Measurements from ENCODE around the gene PTPN1.
"Not testable (repeated sequence)": the region's sequence is repeated elsewhere in the genome, so short reads cannot be mapped to it uniquely, and the experiment has no call there.

The PTPN1 gene

DNA sequence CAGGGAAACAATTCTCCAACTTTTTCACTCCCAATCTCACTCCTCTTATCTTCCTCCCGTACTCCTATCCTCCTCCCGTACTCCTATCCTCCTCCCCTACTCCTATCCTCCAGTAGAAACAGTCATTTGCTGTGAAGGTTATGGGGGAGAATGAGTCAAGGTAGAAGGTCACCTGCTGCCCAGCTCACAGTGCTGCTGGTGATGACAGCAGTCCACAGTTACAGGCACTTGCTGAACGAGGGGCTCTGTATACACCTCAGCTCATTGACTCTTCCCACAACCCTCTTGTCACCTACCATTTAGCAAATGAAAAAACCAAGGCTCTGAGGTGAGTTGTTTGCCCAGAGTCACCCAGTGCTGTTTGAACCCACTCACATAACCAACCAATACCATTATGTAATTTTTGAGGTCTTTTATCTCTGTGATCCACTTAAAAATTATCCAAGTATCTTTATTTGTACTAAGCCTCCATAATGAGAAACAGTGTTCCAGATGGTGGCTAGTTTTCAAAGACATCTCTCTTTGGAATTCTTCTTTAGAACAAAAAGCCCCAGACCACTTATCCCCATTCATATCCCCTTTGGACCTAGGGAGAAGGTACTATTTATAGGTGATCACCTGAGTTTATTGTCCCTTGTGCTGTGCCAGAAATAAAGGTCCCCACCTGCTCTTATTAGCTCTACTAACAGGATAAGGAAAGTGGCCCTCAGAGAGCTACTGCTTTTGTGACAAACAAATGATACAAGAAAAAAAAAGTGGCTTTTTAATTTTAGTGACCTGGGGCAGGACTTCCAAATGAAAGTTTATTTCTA is 53.2 kb downstream of the PTPN1 start:
- no peaks in the 10 kb centered on the region for H3K9me3 ChIP-seq (ENCODE audit: control insufficient read depth in 5 of 5, low read length in 5 of 5)
- peaks cover 9 to 53% (median 34%) of the 10 kb centered on the region in 5 donors for H3K36me3 ChIP-seq (ENCODE audit: control insufficient read depth in 5 of 5, insufficient read depth in 5 of 5, low read length in 5 of 5)
- H3K4me1 ChIP-seq (ENCODE audit: control insufficient read depth in 5 of 5, insufficient read depth in 5 of 5, low read length in 5 of 5): peaks cover 2 to 17% (median 9%) of the 10 kb centered on the region in 5 donors
- no peak overlapping the region for H3K4me3 ChIP-seq (ENCODE audit: low read depth in 1 of 5, low read length in 5 of 5)
- no peak overlapping the region for H3K27ac ChIP-seq (ENCODE audit: low read depth, low read length)
- H3K9ac ChIP-seq (ENCODE audit: low read length in 5 of 5): no peak overlapping the region
- H3K27me3 ChIP-seq (ENCODE audit: control insufficient read depth in 5 of 5, insufficient read depth in 4 of 5, low read length in 5 of 5): no peaks in the 10 kb centered on the region

DNA sequence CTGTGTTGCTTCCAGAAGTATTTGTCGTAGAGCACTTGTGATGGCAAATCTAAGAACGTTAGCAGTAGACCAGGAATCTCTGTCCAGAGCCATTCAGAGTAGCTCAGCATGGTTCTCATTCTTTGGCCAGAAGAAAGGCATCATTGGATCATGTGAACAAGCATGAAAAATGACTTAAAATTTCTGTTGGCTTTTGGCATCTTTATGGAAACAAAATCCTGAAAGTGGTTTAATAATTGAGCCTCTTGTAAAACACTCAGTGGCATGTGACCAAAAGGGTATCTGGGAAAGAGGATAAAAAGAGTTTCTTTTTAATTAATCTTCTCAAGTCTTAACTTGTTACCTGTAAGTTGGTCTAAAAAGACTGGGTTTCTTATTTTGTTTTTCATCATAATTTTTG is 55.2 kb downstream of the PTPN1 start:
- Histone ChIP-seq H3K27me3 (ENCODE audit: control insufficient read depth in 5 of 5, insufficient read depth in 4 of 5, low read length in 5 of 5) (no peaks in the 10 kb centered on the region), H3K27ac (ENCODE audit: low read depth, low read length) (no peak overlapping the region), H3K4me3 (ENCODE audit: low read depth in 1 of 5, low read length in 5 of 5) (no peak overlapping the region), H3K9ac (ENCODE audit: low read length in 5 of 5) (no peak overlapping the region), H3K4me1 (ENCODE audit: control insufficient read depth in 5 of 5, insufficient read depth in 5 of 5, low read length in 5 of 5) (peaks cover 2 to 17% (median 9%) of the 10 kb centered on the region in 5 donors), H3K9me3 (ENCODE audit: control insufficient read depth in 5 of 5, low read length in 5 of 5) (no peaks in the 10 kb centered on the region), H3K36me3 (ENCODE audit: control insufficient read depth in 5 of 5, insufficient read depth in 5 of 5, low read length in 5 of 5) (peaks cover 9 to 71% (median 52%) of the 10 kb centered on the region in 5 donors)

- Histone ChIP-seq H3K4me3 (ENCODE audit: low read depth in 1 of 5, low read length in 5 of 5) (no peak overlapping the region), H3K27me3 (ENCODE audit: control insufficient read depth in 5 of 5, insufficient read depth in 4 of 5, low read length in 5 of 5) (no peaks in the 10 kb centered on the region), H3K36me3 (ENCODE audit: control insufficient read depth in 5 of 5, insufficient read depth in 5 of 5, low read length in 5 of 5) (peaks cover 9 to 75% (median 52%) of the 10 kb centered on the region in 5 donors), H3K9ac (ENCODE audit: low read length in 5 of 5) (no peak overlapping the region), H3K9me3 (ENCODE audit: control insufficient read depth in 5 of 5, low read length in 5 of 5) (no peaks in the 10 kb centered on the region), H3K4me1 (ENCODE audit: control insufficient read depth in 5 of 5, insufficient read depth in 5 of 5, low read length in 5 of 5) (peaks cover 2 to 18% (median 9%) of the 10 kb centered on the region in 5 donors), H3K27ac (ENCODE audit: low read depth, low read length) (no peak overlapping the region)
Observed at GRCh38 chr20:50565871-50566270, 55.7 kb downstream of the PTPN1 start.

- Histone ChIP-seq H3K27ac (ENCODE audit: low read depth, low read length) (no peak overlapping the region), H3K4me1 (ENCODE audit: control insufficient read depth in 5 of 5, insufficient read depth in 5 of 5, low read length in 5 of 5) (peaks cover 2 to 28% (median 17%) of the 10 kb centered on the region in 5 donors), H3K36me3 (ENCODE audit: control insufficient read depth in 5 of 5, insufficient read depth in 5 of 5, low read length in 5 of 5) (peaks cover 9 to 58% (median 40%) of the 10 kb centered on the region in 5 donors), H3K9me3 (ENCODE audit: control insufficient read depth in 5 of 5, low read length in 5 of 5) (no peaks in the 10 kb centered on the region), H3K9ac (ENCODE audit: low read length in 5 of 5) (peak overlapping the region in 1 of 5 donors; percentile 2), H3K4me3 (ENCODE audit: low read depth in 1 of 5, low read length in 5 of 5) (no peak overlapping the region), H3K27me3 (ENCODE audit: control insufficient read depth in 5 of 5, insufficient read depth in 4 of 5, low read length in 5 of 5) (no peaks in the 10 kb centered on the region)
Observed at GRCh38 chr20:50567860-50568548, 57.8 kb downstream of the PTPN1 start.

- Histone ChIP-seq H3K4me1 (ENCODE audit: control insufficient read depth in 5 of 5, insufficient read depth in 5 of 5, low read length in 5 of 5) (peaks cover 5 to 33% (median 23%) of the 10 kb centered on the region in 5 donors), H3K4me3 (ENCODE audit: low read depth in 1 of 5, low read length in 5 of 5) (no peak overlapping the region), H3K36me3 (ENCODE audit: control insufficient read depth in 5 of 5, insufficient read depth in 5 of 5, low read length in 5 of 5) (peaks cover 7 to 55% (median 36%) of the 10 kb centered on the region in 5 donors), H3K27ac (ENCODE audit: low read depth, low read length) (no peak overlapping the region), H3K9me3 (ENCODE audit: control insufficient read depth in 5 of 5, low read length in 5 of 5) (no peaks in the 10 kb centered on the region), H3K9ac (ENCODE audit: low read length in 5 of 5) (no peak overlapping the region), H3K27me3 (ENCODE audit: control insufficient read depth in 5 of 5, insufficient read depth in 4 of 5, low read length in 5 of 5) (no peaks in the 10 kb centered on the region)
Observed at GRCh38 chr20:50568549-50568942, 58.4 kb downstream of the PTPN1 start.

DNA sequence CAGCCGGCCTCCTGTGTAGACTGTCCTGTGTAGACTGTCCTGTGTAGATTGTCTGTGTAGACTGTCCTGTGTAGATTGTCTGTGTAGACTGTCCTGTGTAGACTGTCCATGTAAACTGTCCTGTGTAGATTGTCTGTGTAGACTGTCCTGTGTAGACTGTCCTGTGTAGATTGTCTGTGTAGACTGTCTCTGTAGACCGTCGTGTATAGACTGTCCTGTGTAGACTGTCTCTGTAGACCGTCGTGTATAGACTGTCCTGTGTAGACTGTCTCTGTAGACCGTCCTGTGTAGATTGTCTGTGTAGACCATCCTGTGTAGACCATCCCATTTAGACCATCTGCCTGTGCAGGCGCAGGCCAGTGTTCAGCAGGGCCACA is 59.3 kb downstream of the PTPN1 start:
- not testable (repeated sequence) for H3K4me3 ChIP-seq (ENCODE audit: low read depth in 1 of 5, low read length in 5 of 5); H3K9ac ChIP-seq (ENCODE audit: low read length in 5 of 5); H3K27me3 ChIP-seq (ENCODE audit: control insufficient read depth in 5 of 5, insufficient read depth in 4 of 5, low read length in 5 of 5); H3K9me3 ChIP-seq (ENCODE audit: control insufficient read depth in 5 of 5, low read length in 5 of 5); H3K27ac ChIP-seq (ENCODE audit: low read depth, low read length)
- Histone ChIP-seq H3K4me1 (ENCODE audit: control insufficient read depth in 5 of 5, insufficient read depth in 5 of 5, low read length in 5 of 5) (peaks cover 5 to 34% (median 27%) of the 10 kb centered on the region in 5 donors), H3K36me3 (ENCODE audit: control insufficient read depth in 5 of 5, insufficient read depth in 5 of 5, low read length in 5 of 5) (peaks cover 6 to 64% (median 43%) of the 10 kb centered on the region in 5 donors)

DNA sequence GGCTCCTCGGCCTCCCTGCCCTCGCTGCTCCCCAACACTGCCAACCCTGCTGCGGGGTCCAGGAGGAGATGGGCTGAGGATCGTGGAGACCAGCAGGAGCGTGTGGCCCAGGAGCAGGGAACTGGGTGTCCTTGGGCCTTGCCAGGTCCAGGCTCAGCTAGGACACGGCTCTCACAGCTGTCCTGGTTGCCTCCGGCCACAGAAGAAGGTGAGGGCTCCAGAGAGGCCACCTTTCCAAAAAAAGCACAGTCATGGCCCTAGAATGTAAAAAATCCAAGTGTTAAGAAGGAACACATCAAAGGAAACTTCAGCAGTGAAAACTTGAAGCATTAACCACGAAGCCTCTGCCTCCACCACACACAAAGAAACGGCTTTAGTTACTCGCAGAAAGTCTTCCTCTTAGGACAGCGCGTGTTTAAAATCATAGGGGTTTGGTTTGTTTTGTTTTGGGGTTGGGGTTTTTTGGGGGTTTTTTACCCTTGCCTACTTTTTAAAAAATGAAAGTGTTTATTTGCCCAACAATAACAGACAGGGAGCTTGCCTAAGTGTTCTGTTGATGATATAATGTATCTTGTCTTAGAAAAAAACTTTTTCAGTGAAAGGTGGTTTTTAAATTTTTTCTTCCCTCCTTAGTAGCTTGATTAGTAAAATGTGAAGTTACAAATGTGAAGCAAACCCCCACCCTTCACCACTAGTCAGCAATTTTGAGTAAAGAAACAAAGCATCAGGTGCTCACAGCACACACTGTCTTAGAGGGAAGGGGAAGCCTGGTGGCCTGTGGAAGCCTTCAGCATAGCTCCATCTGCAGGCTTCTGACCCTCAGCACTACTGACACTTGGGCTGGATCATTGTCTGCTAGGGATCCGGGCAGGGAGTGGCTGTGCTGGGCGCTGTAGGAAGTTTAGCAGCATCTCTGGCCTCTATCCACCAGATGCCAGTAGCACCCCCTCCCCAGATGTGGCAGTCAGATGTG is 60.0 kb downstream of the PTPN1 start:
- Histone ChIP-seq H3K27ac (ENCODE audit: low read depth, low read length) (no peak overlapping the region), H3K9ac (ENCODE audit: low read length in 5 of 5) (no peak overlapping the region), H3K9me3 (ENCODE audit: control insufficient read depth in 5 of 5, low read length in 5 of 5) (no peaks in the 10 kb centered on the region), H3K27me3 (ENCODE audit: control insufficient read depth in 5 of 5, insufficient read depth in 4 of 5, low read length in 5 of 5) (no peaks in the 10 kb centered on the region), H3K4me1 (ENCODE audit: control insufficient read depth in 5 of 5, insufficient read depth in 5 of 5, low read length in 5 of 5) (peaks cover 5 to 34% (median 27%) of the 10 kb centered on the region in 5 donors), H3K36me3 (ENCODE audit: control insufficient read depth in 5 of 5, insufficient read depth in 5 of 5, low read length in 5 of 5) (peaks cover 0 to 67% (median 44%) of the 10 kb centered on the region in 5 donors), H3K4me3 (ENCODE audit: low read depth in 1 of 5, low read length in 5 of 5) (no peak overlapping the region)

DNA sequence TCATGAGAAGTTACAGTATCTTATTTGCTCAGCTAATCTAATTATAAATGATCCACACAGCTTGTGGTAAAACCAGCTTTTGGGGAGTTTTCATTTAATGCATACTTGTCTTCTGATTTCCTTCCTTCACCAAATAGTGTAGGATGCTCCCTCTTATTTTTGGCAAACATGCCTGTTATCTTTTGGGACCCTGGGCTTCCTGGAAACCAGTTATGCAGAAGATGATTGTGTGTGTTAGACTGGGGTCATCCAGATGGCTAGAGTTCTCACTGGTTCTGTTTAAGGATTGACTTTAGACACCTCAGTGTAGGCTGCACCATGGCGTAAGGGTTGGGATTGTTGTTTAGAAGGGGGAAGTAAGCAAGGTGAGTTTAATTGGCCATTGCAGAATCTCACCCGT is 61.3 kb downstream of the PTPN1 start:
- H3K9me3 ChIP-seq (ENCODE audit: control insufficient read depth in 5 of 5, low read length in 5 of 5): no peaks in the 10 kb centered on the region
- no peak overlapping the region for H3K9ac ChIP-seq (ENCODE audit: low read length in 5 of 5)
- no peak overlapping the region for H3K4me3 ChIP-seq (ENCODE audit: low read depth in 1 of 5, low read length in 5 of 5)
- H3K4me1 ChIP-seq (ENCODE audit: control insufficient read depth in 5 of 5, insufficient read depth in 5 of 5, low read length in 5 of 5): peaks cover 5 to 31% (median 27%) of the 10 kb centered on the region in 5 donors
- no peaks in the 10 kb centered on the region for H3K27me3 ChIP-seq (ENCODE audit: control insufficient read depth in 5 of 5, insufficient read depth in 4 of 5, low read length in 5 of 5)
- H3K36me3 ChIP-seq (ENCODE audit: control insufficient read depth in 5 of 5, insufficient read depth in 5 of 5, low read length in 5 of 5): peaks cover 0 to 59% (median 47%) of the 10 kb centered on the region in 5 donors
- no peak overlapping the region for H3K27ac ChIP-seq (ENCODE audit: low read depth, low read length)

DNA sequence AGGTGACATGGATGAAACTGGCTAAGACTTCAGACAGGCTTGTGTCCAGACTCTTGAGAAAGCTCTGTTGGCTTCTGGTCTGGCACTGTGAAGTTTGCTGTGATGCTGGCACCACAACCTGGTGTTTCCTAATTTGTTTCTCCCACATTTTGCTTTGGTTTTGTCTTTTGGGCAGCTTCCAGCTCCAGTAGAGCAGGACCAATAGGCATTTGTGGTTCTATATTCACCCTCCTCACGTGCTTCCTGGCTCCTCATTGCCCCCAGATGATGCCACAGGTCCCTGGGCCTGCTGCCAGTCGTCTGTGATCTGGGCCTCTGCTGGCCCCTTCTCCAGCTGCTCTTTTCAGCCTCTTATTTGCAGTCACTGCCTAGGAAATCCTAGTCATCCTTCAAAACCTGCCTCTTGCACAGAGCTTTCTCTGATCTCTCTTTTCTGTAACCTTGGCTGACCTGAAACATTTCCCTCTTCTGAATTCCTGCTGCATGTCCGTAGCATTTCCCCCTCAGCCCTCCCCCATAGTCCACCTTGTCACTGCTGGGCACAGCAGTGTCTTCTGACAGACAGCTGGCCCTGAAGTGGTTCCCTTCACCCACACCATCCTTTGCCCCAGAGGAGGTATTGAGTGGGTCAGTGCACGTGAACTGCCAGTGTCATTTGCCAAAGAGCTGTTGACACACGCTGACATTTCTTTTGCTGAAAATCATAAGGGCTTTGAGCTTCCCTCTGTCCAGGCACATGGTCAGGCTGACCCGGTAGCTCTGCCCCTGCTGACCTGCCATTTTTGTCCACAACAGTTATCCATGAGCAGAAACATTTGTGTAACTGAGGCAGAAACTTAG is 63.0 kb downstream of the PTPN1 start:
- Histone ChIP-seq H3K27ac (ENCODE audit: low read depth, low read length) (peak overlapping the region; percentile 77), H3K9me3 (ENCODE audit: control insufficient read depth in 5 of 5, low read length in 5 of 5) (no peaks in the 10 kb centered on the region), H3K36me3 (ENCODE audit: control insufficient read depth in 5 of 5, insufficient read depth in 5 of 5, low read length in 5 of 5) (peaks cover 0 to 61% (median 53%) of the 10 kb centered on the region in 5 donors), H3K27me3 (ENCODE audit: control insufficient read depth in 5 of 5, insufficient read depth in 4 of 5, low read length in 5 of 5) (no peaks in the 10 kb centered on the region), H3K9ac (ENCODE audit: low read length in 5 of 5) (peak overlapping the region in 1 of 5 donors; percentile 24), H3K4me3 (ENCODE audit: low read depth in 1 of 5, low read length in 5 of 5) (no peak overlapping the region), H3K4me1 (ENCODE audit: control insufficient read depth in 5 of 5, insufficient read depth in 5 of 5, low read length in 5 of 5) (peaks cover 2 to 21% (median 19%) of the 10 kb centered on the region in 5 donors)
